ENCODE measurements around the gene CPLANE2.

CPLANE2 gene

GRCh38 chr1:16256478-16256877, 19.5 kb upstream of the CPLANE2 start:
- DNase-seq (ENCODE audit: low read depth): no peak
- no peak overlapping the region for H3K4me3 ChIP-seq (ENCODE audit: low read depth, low read length)
- in situ Hi-C loops (cut with HindIII; ENCODE audit: low sequenced_read_pairs): no loop called here
- TF ChIP-seq CTCF (IDR thresholded peaks at IDR 0.05; ENCODE audit: low read depth, low read length, missing control alignments): no peak

DNA sequence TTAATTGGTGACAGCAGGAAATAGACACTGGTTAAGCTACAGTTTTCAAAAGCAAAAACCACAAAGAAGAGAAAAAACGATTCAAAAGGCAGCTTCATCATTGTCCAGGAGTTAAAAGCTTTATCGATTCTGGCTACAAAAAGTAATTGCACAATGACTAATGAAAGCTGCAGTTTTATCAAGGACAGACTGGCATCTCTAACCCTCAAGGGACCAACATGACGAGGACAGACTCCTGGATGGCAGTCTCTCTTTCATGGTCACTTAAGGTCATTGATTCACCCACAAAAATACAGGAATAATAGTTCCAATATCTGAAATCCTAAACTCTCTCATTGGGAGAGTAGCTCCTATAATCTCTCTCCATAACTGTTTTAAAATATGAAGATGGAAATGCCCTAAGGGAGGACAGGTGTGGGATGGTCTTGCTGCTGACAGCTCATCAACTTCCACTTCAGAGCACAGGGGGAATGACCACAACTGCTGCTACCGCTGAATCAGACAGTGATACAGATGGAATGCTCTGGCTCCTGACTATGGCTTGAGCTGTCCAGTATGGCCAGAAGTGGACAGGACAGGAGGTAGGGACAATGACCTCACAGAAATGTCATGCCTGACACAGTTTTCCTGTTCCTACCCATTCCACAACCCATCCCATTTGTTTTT, 17.4 kb upstream of the CPLANE2 start:
- no peak for TF ChIP-seq CTCF (IDR thresholded peaks at IDR 0.05; ENCODE audit: low read depth, low read length, missing control alignments)
- no peak overlapping the region for H3K4me3 ChIP-seq (ENCODE audit: low read depth, low read length)
- no peak for DNase-seq (ENCODE audit: low read depth)
- in situ Hi-C loops (cut with HindIII; ENCODE audit: low sequenced_read_pairs): no loop called here

GRCh38 chr1:16253332-16253922, 16.4 kb upstream of the CPLANE2 start:
- no peak overlapping the region for H3K4me3 ChIP-seq (ENCODE audit: low read depth, low read length)
- in situ Hi-C loops (cut with HindIII; ENCODE audit: low sequenced_read_pairs): no loop called here
- TF ChIP-seq CTCF (IDR thresholded peaks at IDR 0.05; ENCODE audit: low read depth, low read length, missing control alignments): no peak
- no peak for DNase-seq (ENCODE audit: low read depth)

GRCh38 chr1:16252912-16253311, 15.9 kb upstream of the CPLANE2 start:
- no peak overlapping the region for H3K4me3 ChIP-seq (ENCODE audit: low read depth, low read length)
- no peak for TF ChIP-seq CTCF (IDR thresholded peaks at IDR 0.05; ENCODE audit: low read depth, low read length, missing control alignments)
- in situ Hi-C loops (cut with HindIII; ENCODE audit: low sequenced_read_pairs): no loop called here
- DNase-seq (ENCODE audit: low read depth): no peak

- in situ Hi-C loops (cut with HindIII; ENCODE audit: low sequenced_read_pairs): no loop called here
Measured at GRCh38 chr1:16251381-16251780, 14.4 kb upstream of the CPLANE2 start.

GRCh38 chr1:16250524-16251251, 13.7 kb upstream of the CPLANE2 start:
- H3K4me3 ChIP-seq (ENCODE audit: low read depth, low read length): no peak overlapping the region
- TF ChIP-seq CTCF (IDR thresholded peaks at IDR 0.05; ENCODE audit: low read depth, low read length, missing control alignments): no peak
- in situ Hi-C loops (cut with HindIII; ENCODE audit: low sequenced_read_pairs): no loop called here
- peak; percentile 52 for DNase-seq (ENCODE audit: low read depth)

More at GRCh38 chr1:16251381-16251780, 14.4 kb upstream of the CPLANE2 start:
- DNase-seq (ENCODE audit: low read depth): no peak
- no peak for TF ChIP-seq CTCF (IDR thresholded peaks at IDR 0.05; ENCODE audit: low read depth, low read length, missing control alignments)
- no peak overlapping the region for H3K4me3 ChIP-seq (ENCODE audit: low read depth, low read length)
